Neural cell (in vitro differentiated cells): ENCODE results near the gene SYCN. TPM values are rescaled to one million over a fixed set of nuclear protein-coding genes. Genes with fewer than 3 reads are reported as not detected.

ENCODE experiments used
- H2AFZ ChIP-seq: fragments of 200-600, 300-800 bp; sonication (generic), shearing (Covaris generic); 2 replicates; pipeline ENCODE4 v1.6.0; 2014; ENCODE audit warnings: low read depth, mild to moderate bottlenecking, antibody characterized with exemption, low read length, moderate library complexity
- H3F3A ChIP-seq: fragments of 200-600 bp; shearing (Covaris generic); 2 replicates; pipeline ENCODE4 v1.6.1; 2016; ENCODE audit warnings: mild to moderate bottlenecking, moderate library complexity, mixed read lengths, antibody characterized with exemption, low read length; ENCODE audit not compliant: insufficient read depth, poor library complexity, severe bottlenecking
- H3K27ac ChIP-seq: fragments of 200-600, 300-800 bp; sonication (generic), shearing (Covaris generic); 2 replicates; pipeline ENCODE4 v1.5.1; 2014; ENCODE audit warnings: mild to moderate bottlenecking, low read length, moderate library complexity
- H3K27me3 ChIP-seq: fragments of 300-800, 200-600 bp; sonication (generic), shearing (Covaris generic); 2 replicates; pipeline ENCODE4 v1.6.0; 2014; ENCODE audit warnings: mild to moderate bottlenecking, low read depth, low read length, moderate library complexity; ENCODE audit not compliant: insufficient read depth
- H3K36me3 ChIP-seq: fragments of 300-800, 200-600 bp; sonication (generic), shearing (Covaris generic); 2 replicates; pipeline ENCODE4 v1.5.1; 2014; ENCODE audit warnings: mild to moderate bottlenecking, antibody characterized with exemption, low read length, moderate library complexity; ENCODE audit not compliant: insufficient read depth
- H3K4me2 ChIP-seq: fragments of 300-800, 200-600 bp; sonication (generic), shearing (Covaris generic); 2 replicates; pipeline ENCODE4 v1.6.0; 2014; ENCODE audit warnings: mild to moderate bottlenecking, low read length
- H3K4me3 ChIP-seq: fragments of 300-800, 200-600 bp; sonication (generic), shearing (Covaris generic); 2 replicates; pipeline ENCODE4 v1.5.1; 2014; ENCODE audit warnings: mild to moderate bottlenecking, low read length, moderate library complexity
- H3K79me2 ChIP-seq: fragments of 200-600 bp; shearing (Covaris generic); replicated peaks from 2 replicates; pipeline ENCODE4 v1.6.0; 2014; ENCODE audit warnings: mild to moderate bottlenecking, low read length, moderate library complexity; ENCODE audit not compliant: insufficient read depth
- H3K9ac ChIP-seq: fragments of 300-800, 200-600 bp; sonication (generic), shearing (Covaris generic); 2 replicates; pipeline ENCODE4 v1.6.1; 2016; ENCODE audit warnings: mild to moderate bottlenecking, low read length, mixed read lengths
- H3K9me2 ChIP-seq: fragments of 200-600 bp; shearing (Covaris generic); 2 replicates; pipeline ENCODE4 v1.6.1; 2016; ENCODE audit warnings: mild to moderate bottlenecking, low read length, mixed read lengths; ENCODE audit not compliant: insufficient read depth
- H3K9me3 ChIP-seq: fragments of 200-600, 300-800 bp; sonication (generic), shearing (Covaris generic); 2 replicates; pipeline ENCODE4 v1.6.1; 2016; ENCODE audit warnings: mild to moderate bottlenecking, mixed run types, low read length, moderate library complexity, mixed read lengths
- H4K20me1 ChIP-seq: fragments of 200-600 bp; shearing (Covaris generic); 2 replicates; pipeline ENCODE4 v1.6.1; 2016; ENCODE audit warnings: mild to moderate bottlenecking, mixed run types; ENCODE audit not compliant: insufficient read depth
- CTCF ChIP-seq: fragments of 450-650 bp; IDR thresholded peaks from 2 replicates; pipeline ENCODE4 v1.5.1; 2014; ENCODE audit warnings: antibody characterized with exemption, mild to moderate bottlenecking, moderate library complexity; ENCODE audit not compliant: poor library complexity, severe bottlenecking
- EP300 ChIP-seq: fragments of 450-650 bp; conservative IDR thresholded peaks from 2 replicates; pipeline ENCODE4 v1.6.1; 2014; ENCODE audit warnings: antibody characterized with exemption, mild to moderate bottlenecking, moderate library complexity; ENCODE audit not compliant: poor library complexity, severe bottlenecking
- EZH2 ChIP-seq: fragments of 200-600, 300-800 bp; shearing (Covaris generic), sonication (generic); IDR thresholded peaks from 2 replicates; pipeline ENCODE4 v1.6.1; 2014; ENCODE audit warnings: antibody characterized with exemption, low read length, borderline replicate concordance, mild to moderate bottlenecking; ENCODE audit not compliant: insufficient read depth, poor library complexity, severe bottlenecking
- MXI1 ChIP-seq: fragments of 450-650 bp; conservative IDR thresholded peaks from 2 replicates; pipeline ENCODE4 v1.6.1; 2014; ENCODE audit warnings: antibody characterized with exemption, mild to moderate bottlenecking; ENCODE audit not compliant: poor library complexity, severe bottlenecking
- POLR2AphosphoS5 ChIP-seq: IDR thresholded peaks from 2 replicates; pipeline ENCODE4 v1.6.1; 2012
- RAD21 ChIP-seq: fragments of 450-650 bp; conservative IDR thresholded peaks from 2 replicates; pipeline ENCODE4 v1.6.1; 2014; ENCODE audit warnings: antibody characterized with exemption, mild to moderate bottlenecking, moderate library complexity
- REST ChIP-seq: IDR thresholded peaks from 2 replicates; pipeline ENCODE4 v1.6.1; 2012; ENCODE audit warnings: borderline replicate concordance
- SMC3 ChIP-seq: fragments of 450-650 bp; conservative IDR thresholded peaks from 2 replicates; pipeline ENCODE4 v1.6.1; 2014; ENCODE audit warnings: antibody characterized with exemption, mild to moderate bottlenecking, moderate library complexity; ENCODE audit not compliant: poor library complexity
- TAF1 ChIP-seq: IDR thresholded peaks from 2 replicates; pipeline ENCODE4 v1.6.1; 2012; ENCODE audit warnings: low read depth
- polyA plus RNA-seq: library from polyadenylated mRNA; depleted of rRNA; stranded (reverse); fragments of >200 nt; gene quantifications from 2 replicates; pipeline ENCODE4 v1.2.3, GENCODE V29; 2014

The SYCN gene
- polyA plus RNA-seq, 1 donor from 2014 or later: not detected

- Histone ChIP-seq H3K4me2 (no peak overlapping the region), H3K9me2 (no peaks in the 10 kb centered on the region), H3K9me3 (no peaks in the 10 kb centered on the region), H2AFZ (no peak overlapping the region), H3K27me3 (peaks cover 5% of the 10 kb centered on the region), H3F3A (no peaks in the 10 kb centered on the region), H3K79me2 (no peaks in the 10 kb centered on the region), H3K4me3 (no peak overlapping the region), H3K36me3 (no peaks in the 10 kb centered on the region), H4K20me1 (no peaks in the 10 kb centered on the region), H3K9ac (no peak overlapping the region), H3K27ac (no peak overlapping the region)
- no peak for TF ChIP-seq EZH2
- no peak for TF ChIP-seq POLR2AphosphoS5
- no peak for TF ChIP-seq MXI1
- TF ChIP-seq TAF1: no peak
- TF ChIP-seq SMC3: no peak
- TF ChIP-seq RAD21: no peak
- TF ChIP-seq REST: no peak
- no peak for TF ChIP-seq EP300
- no peak for TF ChIP-seq CTCF
Measured at GRCh38 chr19:39209196-39209595, 5.1 kb upstream of the SYCN start.

- H3K4me2 ChIP-seq: no peak overlapping the region
- H4K20me1 ChIP-seq: no peaks in the 10 kb centered on the region
- no peak overlapping the region for H3K27ac ChIP-seq
- no peak overlapping the region for H3K9ac ChIP-seq
- no peak for TF ChIP-seq EZH2
- H3K36me3 ChIP-seq: no peaks in the 10 kb centered on the region
- H3K27me3 ChIP-seq: peaks cover 13% of the 10 kb centered on the region
- H3K4me3 ChIP-seq: no peak overlapping the region
- no peaks in the 10 kb centered on the region for H3F3A ChIP-seq
- H3K9me3 ChIP-seq: no peaks in the 10 kb centered on the region
- H2AFZ ChIP-seq: no peak overlapping the region
- no peaks in the 10 kb centered on the region for H3K9me2 ChIP-seq
- H3K79me2 ChIP-seq: no peaks in the 10 kb centered on the region
Measured at GRCh38 chr19:39208175-39208795, 4.2 kb upstream of the SYCN start.
